Measurements from ENCODE around the gene IL17C. TPM values are rescaled to one million over a fixed set of nuclear protein-coding genes. Genes with fewer than 3 reads are reported as not detected.

Gene IL17C
- total RNA-seq, 2 donors from 2014 or later: not detected

DNA sequence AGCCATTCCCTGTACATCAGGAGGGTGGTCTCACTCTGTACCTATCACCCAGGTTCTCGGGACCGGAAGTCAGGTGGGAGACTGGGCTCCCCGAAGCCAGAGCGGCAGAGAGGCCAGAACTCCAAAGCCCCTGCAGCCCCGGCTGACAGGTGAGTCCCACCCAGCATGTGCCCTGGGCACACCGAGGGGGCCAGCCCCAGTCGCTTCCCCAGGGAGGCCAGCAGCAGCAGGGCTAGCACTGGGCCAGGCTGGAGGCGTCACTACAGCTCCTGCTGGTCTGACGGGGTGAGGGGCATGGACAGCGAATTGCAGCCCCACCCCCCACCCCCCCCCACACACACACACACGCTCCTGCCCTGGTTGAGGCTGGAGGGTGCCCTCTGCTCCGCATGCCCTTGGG lies 7.9 kb upstream of the IL17C start:
- no peak for DNase-seq
- H3K4me3 ChIP-seq: no peak overlapping the region
- TF ChIP-seq, protein P1, sequence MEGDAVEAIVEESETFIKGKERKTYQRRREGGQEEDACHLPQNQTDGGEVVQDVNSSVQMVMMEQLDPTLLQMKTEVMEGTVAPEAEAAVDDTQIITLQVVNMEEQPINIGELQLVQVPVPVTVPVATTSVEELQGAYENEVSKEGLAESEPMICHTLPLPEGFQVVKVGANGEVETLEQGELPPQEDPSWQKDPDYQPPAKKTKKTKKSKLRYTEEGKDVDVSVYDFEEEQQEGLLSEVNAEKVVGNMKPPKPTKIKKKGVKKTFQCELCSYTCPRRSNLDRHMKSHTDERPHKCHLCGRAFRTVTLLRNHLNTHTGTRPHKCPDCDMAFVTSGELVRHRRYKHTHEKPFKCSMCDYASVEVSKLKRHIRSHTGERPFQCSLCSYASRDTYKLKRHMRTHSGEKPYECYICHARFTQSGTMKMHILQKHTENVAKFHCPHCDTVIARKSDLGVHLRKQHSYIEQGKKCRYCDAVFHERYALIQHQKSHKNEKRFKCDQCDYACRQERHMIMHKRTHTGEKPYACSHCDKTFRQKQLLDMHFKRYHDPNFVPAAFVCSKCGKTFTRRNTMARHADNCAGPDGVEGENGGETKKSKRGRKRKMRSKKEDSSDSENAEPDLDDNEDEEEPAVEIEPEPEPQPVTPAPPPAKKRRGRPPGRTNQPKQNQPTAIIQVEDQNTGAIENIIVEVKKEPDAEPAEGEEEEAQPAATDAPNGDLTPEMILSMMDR (IDR thresholded peaks at IDR 0.05): no peak
- no peak overlapping the region for H3K9ac ChIP-seq (ENCODE audit: low read depth in 2 of 2, low read length in 2 of 2)
- no peaks in the 10 kb centered on the region for H3K4me1 ChIP-seq
- H3K9me3 ChIP-seq: no peaks in the 10 kb centered on the region
- intact Hi-C loops (cut with DNase I): no loop called here
- H3K27ac ChIP-seq: no peak overlapping the region
- H3K27me3 ChIP-seq: no peaks in the 10 kb centered on the region
- H3K36me3 ChIP-seq: peaks cover 6% of the 10 kb centered on the region

DNA sequence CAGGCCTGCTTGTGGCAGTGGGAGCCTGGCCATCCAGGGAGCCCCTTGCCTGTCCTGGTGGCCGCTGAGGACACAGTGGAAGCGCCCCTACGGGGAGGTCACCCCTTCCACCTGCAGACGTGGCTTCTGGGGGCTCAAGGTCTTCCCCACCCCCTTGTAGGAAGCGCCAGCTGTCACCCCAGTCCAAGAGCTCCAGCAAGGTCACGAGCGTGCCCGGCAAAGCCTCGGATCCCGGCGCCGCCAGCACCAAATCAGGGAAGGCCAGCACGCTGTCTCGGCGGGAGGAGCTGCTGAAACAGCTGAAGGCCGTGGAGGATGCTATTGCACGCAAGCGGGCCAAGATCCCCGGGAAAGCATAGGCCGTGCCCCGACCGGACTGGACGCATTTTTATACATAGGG lies 7.4 kb upstream of the IL17C start:
- intact Hi-C loops (cut with DNase I): no loop called here
- no peaks in the 10 kb centered on the region for H3K9me3 ChIP-seq
- no peak overlapping the region for H3K27ac ChIP-seq
- H3K27me3 ChIP-seq: no peaks in the 10 kb centered on the region
- H3K9ac ChIP-seq (ENCODE audit: low read depth in 2 of 2, low read length in 2 of 2): no peak overlapping the region
- H3K4me1 ChIP-seq: no peaks in the 10 kb centered on the region
- TF ChIP-seq, protein P1 (IDR thresholded peaks at IDR 0.05): no peak
- DNase-seq: no peak
- H3K4me3 ChIP-seq: no peak overlapping the region
- H3K36me3 ChIP-seq: peaks cover 6% of the 10 kb centered on the region

DNA sequence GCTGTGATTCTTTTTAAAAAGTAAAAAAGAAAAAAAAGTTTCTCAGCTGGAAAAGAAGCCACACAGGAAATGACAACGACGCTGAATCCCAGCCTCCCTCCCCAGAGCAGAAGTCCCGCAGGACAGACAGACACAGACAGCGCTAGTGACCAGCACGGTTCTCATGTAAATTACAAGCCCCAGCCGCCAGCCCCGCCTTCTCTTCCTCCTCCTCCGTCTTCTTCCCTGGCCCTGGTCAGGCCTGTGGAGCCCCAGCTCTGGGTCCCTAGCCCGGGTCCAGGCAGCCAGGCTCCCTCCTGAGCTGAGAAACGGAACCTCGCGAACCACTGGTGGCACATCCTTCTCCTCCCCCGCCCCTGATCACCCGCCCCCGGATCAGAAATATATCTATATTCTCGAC lies 7.0 kb upstream of the IL17C start:
- no peak for DNase-seq
- no peak overlapping the region for H3K9ac ChIP-seq (ENCODE audit: low read depth in 2 of 2, low read length in 2 of 2)
- H3K36me3 ChIP-seq: peaks cover 6% of the 10 kb centered on the region
- H3K4me3 ChIP-seq: no peak overlapping the region
- no peaks in the 10 kb centered on the region for H3K27me3 ChIP-seq
- TF ChIP-seq, protein P1 (IDR thresholded peaks at IDR 0.05): no peak
- H3K4me1 ChIP-seq: no peaks in the 10 kb centered on the region
- intact Hi-C loops (cut with DNase I): no loop called here
- H3K27ac ChIP-seq: no peak overlapping the region
- no peaks in the 10 kb centered on the region for H3K9me3 ChIP-seq

GRCh38 chr16:88631920-88632586 lies 6.3 kb upstream of the IL17C start:
- DNase-seq: no peak
- intact Hi-C loops (cut with DNase I): no loop called here
- H3K9me3 ChIP-seq: no peaks in the 10 kb centered on the region
- H3K27me3 ChIP-seq: no peaks in the 10 kb centered on the region
- H3K9ac ChIP-seq (ENCODE audit: low read depth in 2 of 2, low read length in 2 of 2): no peak overlapping the region
- no peak overlapping the region for H3K4me3 ChIP-seq
- H3K27ac ChIP-seq: no peak overlapping the region
- TF ChIP-seq, protein P1 (IDR thresholded peaks at IDR 0.05): no peak
- H3K4me1 ChIP-seq: no peaks in the 10 kb centered on the region
- H3K36me3 ChIP-seq: peaks cover 6% of the 10 kb centered on the region

- intact Hi-C loops (cut with DNase I): no loop called here
- Histone ChIP-seq H3K27ac (no peak overlapping the region), H3K36me3 (peaks cover 6% of the 10 kb centered on the region), H3K27me3 (no peaks in the 10 kb centered on the region), H3K4me1 (no peaks in the 10 kb centered on the region), H3K9me3 (no peaks in the 10 kb centered on the region), H3K9ac (ENCODE audit: low read depth in 2 of 2, low read length in 2 of 2) (no peak overlapping the region), H3K4me3 (no peak overlapping the region)
- TF ChIP-seq, protein P1 (IDR thresholded peaks at IDR 0.05): no peak
- DNase-seq: no peak
Measured at GRCh38 chr16:88632587-88632930, 5.8 kb upstream of the IL17C start.
